GM19238 (cell line): Measurements from ENCODE around the gene VAV2.
"Not testable (repeated sequence)": the region's sequence is repeated elsewhere in the genome, so short reads cannot be mapped to it uniquely, and the experiment has no call there.

Experiments
- DNase-seq: peaks from one replicate; pipeline ENCODE4 v3.0.0; 2011; ENCODE audit warnings: low spot score; ENCODE audit not compliant: insufficient read length

VAV2 gene

DNA sequence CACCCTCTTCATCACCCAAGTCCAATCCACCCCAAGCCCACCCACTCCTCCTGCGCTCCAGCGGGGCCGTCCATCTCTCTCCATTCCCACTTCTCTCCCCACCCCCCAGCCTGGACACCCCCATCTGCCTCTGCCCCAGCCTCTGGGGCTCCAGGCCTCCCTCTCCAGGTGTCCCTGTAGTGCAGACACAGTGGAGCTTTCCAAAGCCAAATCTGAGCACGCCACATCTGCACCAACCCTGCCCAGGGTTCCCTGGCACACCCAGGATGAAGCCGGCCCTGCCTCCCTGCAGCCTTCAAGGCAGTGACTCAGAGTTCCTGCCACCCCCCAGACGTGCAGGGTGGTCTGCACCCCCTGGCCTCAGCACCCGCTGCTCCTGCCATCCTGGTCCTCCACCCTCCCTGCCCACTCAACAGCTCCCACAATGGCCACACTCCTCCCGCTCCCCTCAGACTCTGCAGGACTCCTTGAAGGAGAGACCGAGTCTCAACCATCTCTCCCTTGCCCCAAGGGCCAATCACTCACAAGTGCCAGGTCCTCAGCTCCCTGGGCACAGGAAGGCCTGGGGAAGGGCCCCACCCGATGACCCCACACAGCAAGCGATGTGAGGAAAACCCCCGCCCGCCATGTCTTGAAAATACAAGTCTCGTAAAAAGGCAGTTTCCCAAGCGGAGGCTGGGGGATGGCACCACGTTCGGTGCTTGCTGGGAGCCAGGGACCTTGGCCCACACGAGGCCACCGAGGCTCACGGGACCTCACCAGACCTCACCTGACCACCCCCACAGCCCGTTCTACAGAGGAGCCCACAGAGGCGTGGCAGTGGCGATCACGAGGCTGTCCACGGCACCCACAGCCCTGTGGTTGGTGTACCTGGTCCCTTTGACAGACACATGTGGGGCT, 22.2 kb downstream of the VAV2 start:
- DNase-seq: no peak

DNA sequence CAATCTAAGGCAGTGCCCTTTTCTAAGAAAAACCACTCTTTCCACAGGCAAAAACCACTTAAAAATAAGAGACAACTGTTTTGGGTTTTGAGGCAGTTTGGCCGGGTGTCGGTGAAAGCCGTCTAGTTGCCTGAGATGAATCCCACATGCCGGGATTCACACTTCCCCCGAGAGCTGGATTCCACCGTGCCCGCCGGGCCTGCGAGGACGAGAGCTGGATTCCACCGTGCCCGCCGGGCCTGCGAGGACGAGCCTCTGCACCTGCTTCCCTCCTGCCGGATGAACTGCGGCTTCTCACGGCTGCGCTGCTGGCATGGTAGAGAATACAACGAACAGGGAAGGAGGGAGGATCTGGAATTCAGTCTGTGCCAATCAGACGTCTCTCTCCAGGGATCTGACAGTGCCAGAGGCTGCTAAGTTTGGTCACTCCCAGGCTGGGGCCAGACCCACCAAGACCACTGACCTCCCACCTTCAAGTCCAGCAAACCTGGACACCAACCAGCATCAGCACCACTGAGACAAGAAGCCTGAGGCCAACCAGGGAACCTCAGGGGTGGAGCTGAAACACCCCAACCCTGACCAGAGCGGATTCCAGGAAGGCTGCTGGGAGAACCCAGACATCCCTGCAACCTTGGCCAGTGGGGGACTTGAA, 23.0 kb downstream of the VAV2 start:
- DNase-seq: no peak

DNA sequence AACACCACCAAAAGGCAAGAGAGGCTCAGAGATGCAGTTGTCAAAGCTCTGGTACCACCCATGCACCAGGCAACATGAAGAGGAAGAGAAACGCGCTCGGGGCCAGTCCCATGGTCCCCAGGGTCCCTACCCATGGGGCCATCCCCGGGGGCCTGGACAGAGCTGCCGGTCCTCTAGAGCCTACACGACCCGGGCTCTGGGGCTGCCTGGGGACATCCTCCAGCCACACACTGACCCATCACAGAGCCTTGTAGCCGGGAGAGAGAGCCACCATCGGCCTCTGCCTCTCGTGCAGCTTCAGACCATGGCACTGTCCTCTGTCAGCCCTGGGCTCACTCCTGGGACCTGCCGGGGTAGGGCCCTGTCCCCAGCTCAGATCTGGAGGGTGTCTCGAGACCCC, 23.7 kb downstream of the VAV2 start:
- no peak for DNase-seq

DNA sequence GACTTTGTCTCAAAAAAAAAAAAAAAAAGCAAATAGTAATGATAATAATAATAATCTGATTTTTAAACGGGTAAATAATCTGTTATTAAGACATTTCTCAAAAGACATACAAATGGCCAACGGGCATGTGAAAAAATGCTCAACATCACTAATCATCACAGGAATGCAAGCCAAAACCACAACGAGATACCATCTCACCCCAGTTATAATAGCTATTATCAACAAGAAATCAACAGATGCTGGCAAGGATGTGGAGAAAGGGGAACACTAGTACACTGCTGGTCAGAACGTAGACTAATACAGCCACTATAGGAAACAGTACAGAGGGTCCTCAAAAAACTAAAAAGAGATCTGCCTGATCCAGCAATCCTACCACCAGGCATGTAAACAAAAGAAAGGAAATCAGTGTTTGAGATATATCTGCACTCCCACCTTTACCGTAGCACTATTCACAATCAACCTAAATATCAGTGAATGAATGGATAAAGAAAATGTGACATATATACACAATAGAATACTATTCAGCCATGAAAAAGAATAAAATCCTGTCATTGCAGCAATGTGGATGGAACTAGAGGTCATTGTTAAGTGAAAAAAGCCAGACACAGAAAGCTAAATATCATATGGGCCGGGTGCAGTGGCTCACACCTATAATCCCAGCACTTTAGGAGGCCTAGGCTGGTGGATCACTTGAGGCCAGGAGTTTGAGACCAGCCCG, 24.9 kb downstream of the VAV2 start:
- DNase-seq: no peak

DNA sequence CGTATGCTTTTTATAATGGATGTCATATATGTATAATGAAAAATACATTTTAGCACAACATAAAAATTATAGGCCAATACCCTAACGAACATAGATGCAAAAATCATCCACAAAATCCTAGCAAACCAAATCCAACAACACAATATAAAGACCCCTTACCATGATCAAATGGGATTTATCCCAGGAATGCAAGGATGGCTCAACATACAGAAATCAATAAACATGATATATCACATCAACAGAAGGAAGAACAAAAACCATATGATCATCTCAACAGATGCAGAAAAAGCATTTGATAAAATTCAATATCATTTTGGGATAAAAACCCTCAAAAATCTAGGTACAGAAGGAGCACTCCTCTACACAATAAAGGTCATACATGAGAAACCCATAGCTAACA, 27.7 kb downstream of the VAV2 start:
- no peak for DNase-seq

DNA sequence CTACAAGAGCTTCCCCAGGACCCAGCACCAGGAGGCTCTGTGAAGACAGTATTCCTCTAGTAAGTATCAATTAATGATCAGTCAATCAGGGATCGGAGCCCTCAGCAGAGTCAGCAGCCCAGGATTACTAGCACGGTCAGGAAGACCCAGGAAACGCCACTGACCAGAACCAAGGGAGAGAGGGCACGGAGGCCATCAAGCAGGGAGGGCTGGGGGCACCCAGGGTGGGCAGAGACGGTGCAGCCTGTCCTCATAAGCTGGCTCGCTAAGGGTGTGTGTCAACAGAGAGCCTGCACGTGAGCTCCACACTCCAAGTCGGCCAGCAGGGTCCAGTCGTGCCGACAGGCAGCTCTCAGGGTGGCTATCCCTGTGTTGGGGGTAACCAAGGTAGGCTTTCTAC, 29.0 kb downstream of the VAV2 start:
- DNase-seq: no peak

DNA sequence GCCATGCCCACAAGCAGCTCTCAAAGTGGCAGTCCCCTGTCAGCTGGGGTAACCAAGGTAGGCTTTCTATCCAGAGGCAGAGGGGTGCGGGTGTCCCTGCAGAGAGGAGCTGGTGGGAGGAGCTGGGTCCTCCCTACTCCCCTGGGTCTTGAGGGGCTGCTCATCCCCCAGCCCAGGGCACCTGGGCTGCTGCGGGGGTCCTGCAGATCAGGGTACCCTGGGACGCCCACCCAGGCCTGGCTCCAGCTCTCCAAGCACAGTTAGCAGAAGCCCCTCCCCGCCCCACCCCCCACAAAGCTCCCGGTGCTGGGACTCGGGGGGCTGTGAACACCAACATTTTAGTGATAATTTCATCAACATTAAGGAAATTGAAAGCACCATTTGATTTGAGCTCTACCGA, 29.8 kb downstream of the VAV2 start:
- DNase-seq: no peak

DNA sequence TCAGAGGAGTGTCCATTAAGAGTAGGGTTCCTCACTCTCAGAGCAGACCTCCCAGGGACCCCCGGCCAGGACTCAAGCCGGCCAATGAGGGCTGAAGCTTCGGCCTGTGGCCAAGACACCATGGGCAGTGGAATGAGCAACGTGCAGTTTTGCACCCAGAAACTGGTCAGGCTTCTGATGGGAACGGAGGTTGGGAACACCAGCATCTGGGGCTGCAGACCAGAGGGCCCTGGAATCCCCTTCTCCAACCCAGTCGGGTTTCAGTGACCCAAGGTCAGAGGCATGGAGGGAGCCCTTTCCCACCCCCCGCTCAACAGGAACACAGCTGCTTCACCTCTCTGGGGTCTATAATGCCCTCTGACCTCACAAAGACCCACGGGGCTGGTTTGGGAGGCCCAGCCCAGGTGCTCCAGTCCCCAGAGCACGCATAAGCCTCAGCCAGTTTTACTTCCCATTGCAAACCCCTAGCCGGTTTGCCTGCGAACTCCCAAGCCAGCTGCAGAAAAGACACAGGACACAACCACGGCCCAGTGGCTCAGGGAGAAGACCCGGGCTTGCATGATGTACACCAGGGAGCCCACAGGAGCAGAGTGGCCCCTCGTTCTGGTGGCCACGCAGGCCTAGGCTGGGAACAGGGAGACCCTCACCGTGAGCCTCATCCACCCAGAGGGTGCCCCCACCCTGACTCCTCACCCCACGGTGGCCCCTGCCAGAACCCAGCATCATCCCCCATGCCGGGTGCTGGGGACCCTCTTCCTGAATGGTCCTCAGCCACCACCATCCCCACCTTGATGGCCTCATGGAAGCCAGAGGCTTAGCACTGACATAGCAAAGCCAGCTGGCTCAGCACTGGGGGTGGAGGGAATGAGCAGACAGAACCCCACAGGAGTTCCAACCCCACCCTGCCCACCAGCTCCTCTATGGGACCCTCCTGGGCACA, 30.6 kb downstream of the VAV2 start:
- peak; percentile 46 for DNase-seq

DNA sequence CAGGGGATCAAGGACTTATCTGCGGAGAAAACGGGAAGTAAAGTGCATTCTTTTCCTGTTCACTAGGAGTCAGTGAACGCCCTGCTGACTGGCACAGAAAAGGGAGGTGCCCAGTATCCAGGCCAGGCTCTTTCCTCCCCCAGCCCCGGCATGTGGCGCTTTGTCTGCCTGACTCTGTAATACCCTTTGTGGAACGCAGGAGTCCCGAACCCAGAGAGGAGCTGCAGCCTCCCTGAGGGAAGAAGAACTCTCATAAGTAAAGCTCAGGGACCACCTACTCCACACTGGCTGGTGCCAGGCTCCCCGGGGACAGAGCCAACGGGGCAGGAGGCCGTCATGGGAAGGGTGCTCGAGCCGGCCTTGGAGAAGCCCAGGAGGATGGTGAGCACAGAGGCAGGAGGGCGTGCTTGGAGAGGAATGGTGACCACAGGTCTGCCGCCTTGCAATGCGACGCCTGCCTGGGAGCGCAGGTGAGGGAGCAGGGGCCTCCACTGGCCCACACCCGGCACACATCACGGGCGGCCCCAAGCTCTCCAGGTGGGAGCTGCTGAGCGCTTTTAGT, 31.5 kb downstream of the VAV2 start:
- no peak for DNase-seq

DNA sequence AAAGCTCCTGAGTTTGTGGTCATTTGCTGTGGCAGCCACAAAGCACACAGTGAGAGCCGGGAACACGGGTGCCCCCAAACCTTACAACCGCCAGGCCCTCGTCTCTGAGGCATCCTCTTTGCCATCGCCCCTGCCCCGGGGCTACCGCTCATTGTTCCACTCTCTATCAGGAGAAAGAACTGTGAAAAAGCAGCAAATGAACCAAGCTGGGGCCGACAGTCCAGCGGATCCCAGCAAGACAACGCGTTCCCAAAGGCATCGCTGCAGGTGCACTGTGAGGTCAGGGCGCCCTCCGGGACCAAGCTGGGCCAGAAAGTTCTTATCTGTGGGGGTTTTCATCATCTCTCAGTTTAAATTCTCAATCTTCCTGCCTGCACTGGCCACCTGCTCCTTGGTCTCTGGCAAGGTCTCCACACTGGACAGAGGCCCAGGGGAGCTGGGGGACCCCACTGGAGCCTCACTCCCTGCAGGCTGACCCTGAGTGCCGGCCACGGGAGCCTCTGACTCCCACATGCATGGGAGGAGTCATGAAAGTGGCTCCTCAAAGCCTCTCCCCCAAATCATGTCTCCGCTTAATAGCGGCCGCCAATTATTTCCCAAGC, 32.1 kb downstream of the VAV2 start:
- DNase-seq: no peak

DNA sequence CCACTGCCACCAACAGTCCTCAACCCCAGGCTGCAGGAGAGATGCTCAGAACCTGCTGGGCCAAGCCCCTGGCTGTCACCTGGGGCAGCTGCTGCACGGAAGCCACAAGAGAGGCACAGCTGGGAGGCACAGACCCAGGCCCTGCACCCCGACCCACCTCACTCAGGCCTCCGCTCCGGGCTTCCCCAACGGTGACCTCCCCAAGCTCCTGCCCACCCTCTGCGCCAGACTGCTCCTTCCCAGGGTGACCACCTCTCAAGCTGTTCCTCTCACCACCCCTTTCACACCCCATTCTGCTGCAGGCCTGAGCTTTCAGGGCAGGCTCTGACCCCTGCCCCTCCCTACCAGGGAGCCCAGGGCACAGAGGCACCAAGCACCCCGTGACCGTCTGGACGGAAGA, 33.0 kb downstream of the VAV2 start:
- no peak for DNase-seq

DNA sequence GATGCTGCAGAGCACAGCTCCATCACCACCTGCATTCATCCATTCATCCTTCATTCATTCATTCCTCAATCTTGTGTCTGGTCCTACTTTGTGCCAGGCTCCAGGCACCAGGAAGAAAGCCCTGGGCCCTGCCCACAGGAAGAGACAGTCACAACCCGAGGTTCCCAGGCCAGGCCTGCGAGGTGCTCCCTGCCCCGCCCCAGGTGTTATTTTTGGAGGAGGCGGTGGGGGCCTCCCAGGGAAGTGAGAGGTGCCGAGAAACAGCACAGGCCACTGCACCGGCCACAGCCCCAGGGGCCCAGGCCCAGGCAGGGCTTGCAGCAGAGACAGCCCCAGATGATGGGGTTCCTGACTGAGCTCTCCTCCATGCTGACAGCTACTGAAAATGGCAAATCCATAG, 33.4 kb downstream of the VAV2 start:
- peak; percentile 66 for DNase-seq

DNA sequence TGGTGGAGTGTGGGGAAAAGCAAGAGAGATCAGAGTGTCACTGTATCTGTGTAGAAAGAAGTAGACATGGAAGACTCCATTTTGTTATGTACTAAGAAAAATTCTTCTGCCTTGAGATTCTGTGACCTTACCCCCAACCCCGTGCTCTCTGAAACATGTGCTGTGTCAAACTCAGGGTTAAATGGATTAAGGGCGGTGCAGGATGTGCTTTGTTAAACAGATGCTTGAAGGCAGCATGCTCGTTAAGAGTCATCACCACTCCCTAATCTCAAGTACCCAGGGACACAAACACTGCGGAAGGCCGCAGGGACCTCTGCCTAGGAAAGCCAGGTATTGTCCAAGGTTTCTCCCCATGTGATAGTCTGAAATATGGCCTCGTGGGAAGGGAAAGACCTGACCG, 34.4 kb downstream of the VAV2 start:
- DNase-seq: not testable (repeated sequence)

DNA sequence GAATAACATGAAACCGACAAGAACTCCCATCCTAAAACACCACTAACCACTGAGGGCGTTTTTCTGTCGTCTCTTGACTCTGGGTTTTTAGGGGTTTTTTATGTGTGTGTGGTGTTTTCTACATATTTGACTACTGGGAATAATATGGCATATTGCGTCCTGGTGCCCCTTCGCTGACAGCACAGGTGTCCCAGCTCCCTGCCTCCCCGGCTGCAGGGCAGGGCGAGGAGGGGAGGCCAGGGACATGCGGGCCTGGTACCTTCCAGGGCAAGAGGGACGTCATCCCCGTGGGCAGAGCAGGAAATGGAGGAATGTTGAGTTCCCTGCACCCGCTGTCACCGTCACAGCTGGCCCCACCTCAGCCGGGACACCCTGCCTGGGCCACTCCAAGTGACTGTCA, 34.8 kb downstream of the VAV2 start:
- no peak for DNase-seq

DNA sequence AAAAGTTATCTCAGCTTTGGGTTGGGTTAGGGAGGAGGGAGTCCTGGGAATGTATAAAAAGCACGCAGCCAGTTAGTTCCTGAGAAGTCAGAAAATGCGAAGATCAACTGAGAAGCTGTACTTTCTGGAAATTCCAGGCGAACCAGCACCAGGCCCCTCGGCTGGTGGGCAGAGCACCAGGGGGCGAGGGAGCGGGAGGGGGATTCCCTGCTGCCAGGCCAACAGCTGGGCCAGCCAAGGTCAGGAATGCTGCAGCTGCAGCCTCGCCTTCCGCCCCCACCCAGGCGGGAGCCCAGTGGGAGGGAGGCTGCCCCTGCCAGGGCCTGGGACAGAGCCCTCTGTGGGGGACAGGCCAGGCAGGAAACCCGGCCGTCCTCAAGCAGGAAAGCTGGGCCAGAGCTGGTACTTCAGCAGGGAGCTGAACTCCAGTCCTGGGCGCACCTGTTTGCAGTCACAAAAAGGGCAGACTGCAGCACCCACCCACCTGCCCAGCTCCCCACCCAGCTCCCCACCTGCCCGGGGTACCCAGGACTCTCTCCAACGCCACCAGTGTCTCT, 35.5 kb downstream of the VAV2 start:
- DNase-seq: no peak

DNA sequence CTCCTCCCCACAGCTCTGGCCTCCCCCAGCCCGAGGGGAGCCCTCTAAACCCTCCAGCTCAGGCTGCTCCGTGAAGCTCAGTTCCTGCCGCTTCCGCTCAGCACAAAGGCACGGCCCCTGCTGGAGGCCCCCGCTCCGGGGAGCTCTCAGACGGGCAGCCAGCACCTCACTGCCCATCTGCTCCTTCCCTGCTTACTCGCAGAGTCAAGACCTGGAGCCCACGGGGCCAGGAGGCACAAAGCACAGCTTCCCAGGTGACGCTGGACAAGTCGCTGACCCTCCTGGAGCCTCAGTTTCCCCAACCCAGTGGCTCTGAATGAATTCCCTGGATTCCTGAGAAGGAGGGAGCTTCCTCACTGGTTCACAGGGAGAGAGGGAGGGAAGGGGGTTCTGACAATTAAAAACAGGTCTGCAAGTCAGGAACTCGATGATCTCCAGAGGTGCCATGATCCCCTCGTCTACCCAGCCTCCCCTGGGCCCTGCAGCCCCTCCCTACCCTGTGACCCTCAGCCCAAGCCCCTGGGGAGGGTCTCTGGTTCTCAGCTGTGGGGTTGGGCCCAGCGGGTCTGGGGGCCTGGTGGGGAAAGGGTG, 36.2 kb downstream of the VAV2 start:
- DNase-seq: peak; percentile 81

DNA sequence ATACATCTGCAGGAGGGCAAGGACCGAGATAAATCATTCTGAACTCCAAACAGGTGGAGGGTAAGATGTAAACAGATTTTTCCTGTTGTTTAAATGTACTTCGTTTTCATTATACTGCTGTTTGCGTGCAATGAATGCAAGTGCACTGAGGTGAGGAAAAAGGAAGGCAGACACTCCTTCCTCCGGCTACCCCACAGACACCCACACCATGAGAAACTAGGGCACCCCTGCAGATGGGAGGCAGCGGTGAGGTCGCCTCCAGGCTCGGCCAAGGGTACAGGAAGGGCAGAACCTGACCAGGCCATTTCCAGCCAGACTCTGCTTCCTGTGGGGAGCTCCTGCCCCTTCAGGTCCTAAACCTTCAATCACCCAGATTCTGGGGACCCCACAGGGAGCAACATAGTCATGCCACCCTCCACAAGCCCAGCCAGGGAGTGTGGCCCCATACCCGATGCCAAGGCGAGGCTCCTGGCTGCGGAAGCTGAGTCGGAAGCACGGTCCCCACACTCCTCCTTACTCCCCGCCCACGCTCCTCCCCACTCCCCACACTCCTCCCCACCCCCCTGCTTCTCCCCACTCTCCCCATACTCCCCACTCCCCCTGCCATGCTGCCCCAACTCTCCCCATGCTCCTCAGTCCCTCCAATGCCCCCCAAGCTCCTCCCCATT, 37.1 kb downstream of the VAV2 start:
- DNase-seq: peak; percentile 60

DNA sequence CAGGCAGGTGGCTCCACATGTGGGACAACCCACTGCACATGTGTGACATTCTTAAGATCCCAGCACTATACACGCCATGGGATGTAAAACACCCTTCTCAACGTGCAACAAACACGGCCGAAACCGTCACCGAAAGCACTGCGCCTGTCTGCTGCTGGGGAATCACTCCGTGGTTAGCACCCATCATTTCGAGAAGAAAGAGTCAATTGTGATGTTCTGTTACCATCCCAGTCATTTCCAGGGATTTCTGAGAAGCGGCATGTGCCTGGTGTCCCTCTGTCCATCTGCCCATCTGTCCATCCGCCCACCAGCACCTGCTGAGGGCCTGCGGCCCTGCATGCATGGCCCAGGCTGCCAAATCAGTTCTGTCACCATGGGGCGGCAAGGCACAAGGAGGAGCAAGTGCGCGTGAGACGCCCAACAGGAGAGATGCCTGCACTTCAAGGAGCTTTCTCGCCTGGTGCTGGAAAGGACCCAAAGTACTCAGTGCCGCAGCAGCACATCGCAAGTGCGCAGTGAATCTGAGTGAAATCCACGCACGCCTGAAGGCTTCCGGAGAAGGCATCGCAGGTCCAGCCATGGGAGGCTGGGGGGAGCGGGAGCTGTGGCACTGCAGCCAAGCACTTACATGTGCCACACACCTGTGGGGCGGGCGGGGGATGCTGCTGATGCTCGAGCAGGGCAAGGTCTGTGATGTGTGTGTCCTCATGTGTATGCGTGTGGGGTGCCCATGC, 38.0 kb downstream of the VAV2 start:
- DNase-seq: peak; percentile 55

DNA sequence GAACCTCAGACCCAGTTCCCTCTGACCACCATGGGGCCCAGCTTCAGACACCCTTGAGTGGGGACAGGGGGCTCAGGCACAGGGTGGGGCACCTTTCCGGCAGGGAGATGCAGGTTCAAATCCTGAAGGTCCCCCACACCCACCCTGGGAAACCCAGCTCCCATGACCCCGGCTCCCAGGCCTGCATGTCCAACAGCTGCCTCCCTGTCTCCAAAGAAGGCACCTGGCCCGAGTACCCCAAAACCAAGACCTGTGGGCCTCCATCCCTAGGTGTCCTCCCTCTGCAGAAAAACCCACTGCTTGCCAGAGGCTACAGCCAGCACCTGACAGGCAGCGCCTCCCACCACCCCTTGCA, 38.5 kb downstream of the VAV2 start:
- no peak for DNase-seq
